Fibroblast of skin of right biceps (primary cell): ENCODE data around the gene EIF5B.

Source experiments
- DNase-seq: peaks from one replicate; pipeline ENCODE4 v3.0.0-alpha.2; 2013

EIF5B gene

GRCh38 chr2:99374747-99375146, 37.6 kb downstream of the EIF5B start:
- DNase-seq = no peak

GRCh38 chr2:99376254-99376864, 39.2 kb downstream of the EIF5B start:
- no peak for DNase-seq

DNA sequence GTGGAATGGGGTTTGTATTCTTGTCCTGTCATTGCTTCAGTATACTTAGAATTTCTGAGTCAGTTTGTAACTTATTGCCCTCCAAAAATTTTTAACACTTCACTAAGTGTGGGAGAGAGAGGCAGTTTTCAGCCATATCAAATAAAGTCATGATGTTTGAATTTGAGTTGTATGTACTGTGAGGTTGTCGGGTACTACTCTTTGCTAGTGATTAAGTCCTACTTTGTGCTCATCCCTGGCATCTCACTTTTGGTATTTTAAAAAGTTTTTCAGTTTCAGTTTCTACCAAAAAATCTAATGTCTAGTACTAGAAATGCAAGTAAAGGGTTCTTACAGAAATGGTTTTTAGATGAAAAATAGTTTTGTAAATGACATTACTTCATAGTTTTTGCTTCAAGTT, 40.7 kb downstream of the EIF5B start:
- no peak for DNase-seq

GRCh38 chr2:99380376-99381010, 43.3 kb downstream of the EIF5B start:
- peak; percentile 16 for DNase-seq

GRCh38 chr2:99382143-99382542, 45.0 kb downstream of the EIF5B start:
- DNase-seq = no peak

- peak; percentile 17 for DNase-seq
Observed at GRCh38 chr2:99386011-99386410, 48.8 kb downstream of the EIF5B start.

DNA sequence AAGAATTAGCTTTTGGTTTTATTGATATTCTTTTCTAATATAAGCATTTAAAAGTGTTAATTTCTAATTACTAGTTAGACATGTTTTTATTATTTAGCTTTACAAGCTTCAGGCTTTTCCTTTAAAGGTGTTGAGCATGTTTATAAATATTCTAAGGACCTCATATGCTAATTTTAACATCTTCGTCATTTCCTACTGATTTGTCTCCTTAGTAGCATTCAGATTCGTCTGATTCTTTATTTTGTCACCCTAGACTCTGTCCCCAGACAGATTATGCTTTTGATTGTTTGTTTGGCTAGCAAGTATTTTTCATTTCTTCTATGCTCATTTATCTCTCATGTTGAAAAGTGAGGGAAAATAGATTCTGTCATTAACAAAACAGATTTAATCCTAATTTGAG, 51.7 kb downstream of the EIF5B start:
- DNase-seq = no peak

DNA sequence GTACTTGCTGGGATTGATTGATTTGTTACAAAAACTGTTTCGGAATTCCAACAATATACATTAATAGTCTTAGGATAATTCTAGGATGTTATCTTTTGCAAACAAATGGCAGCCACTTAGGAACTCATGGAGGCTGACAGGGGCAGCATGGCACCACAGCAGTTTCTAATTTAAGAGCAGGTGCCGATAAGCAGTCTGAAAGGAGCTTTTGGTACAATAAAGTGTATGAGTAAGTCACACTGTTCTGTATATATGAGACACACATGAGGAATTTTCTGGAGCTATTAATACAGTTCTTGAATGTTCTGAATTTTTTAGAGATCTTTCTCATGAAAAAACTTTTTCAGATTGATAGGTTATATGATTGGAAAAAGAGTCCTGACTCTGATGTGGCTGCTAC, 52.2 kb downstream of the EIF5B start:
- peak; percentile 53 for DNase-seq

- no peak for DNase-seq
Observed at GRCh38 chr2:99389946-99390345, 52.8 kb downstream of the EIF5B start.

GRCh38 chr2:99395589-99396130, 58.5 kb downstream of the EIF5B start:
- DNase-seq = no peak

DNA sequence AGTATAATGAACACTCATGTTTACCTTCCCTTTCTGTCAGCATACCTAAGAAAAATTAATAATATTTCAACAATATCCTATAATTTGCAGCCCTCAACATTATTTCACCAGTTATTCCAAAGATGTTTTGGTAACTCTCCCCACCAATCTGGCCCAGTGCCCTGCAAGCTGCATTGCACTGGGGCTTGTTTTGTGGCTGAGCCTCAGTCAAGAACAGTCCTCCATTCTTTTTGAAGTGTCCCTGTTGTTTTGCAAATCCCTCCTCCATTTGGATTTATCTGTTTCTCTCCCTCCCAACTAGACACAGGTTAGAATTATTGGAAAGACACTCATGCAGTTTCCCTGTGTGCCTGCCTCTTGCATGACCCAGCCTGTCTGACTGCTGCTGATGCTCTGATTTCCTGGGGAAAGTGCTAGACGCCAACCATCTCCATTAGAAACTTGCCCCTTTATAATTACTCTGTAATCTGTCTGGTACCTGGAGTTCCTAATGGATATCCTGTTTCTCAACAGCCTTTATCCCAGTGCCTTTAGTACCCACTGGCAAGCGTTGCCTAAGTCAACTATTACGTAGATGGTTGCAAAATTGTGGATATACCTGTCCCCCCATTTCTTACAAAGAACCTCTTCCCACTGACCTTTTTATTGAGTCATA, 60.2 kb downstream of the EIF5B start:
- no peak for DNase-seq

- DNase-seq = no peak
Observed at GRCh38 chr2:99398303-99398702, 61.1 kb downstream of the EIF5B start.

DNA sequence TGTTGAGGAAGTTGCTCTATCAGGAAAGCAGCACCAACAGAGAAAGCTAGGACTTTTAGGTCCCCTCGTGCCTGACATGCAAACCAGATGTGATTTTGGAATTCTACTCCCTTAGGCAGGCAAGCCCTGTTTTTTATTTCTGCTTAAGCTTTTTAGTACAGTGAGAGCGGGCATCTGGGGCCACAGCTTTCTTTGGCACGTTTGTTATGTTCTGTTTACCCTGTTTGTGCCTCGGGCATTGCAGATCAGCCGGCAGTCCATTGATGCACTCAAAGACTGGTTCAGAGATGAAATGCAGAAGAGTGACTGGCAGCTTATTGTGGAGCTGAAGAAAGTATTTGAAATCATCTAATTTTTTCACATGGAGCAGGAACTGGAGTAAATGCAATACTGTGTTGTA, 61.9 kb downstream of the EIF5B start:
- no peak for DNase-seq

GRCh38 chr2:99399795-99400194, 62.6 kb downstream of the EIF5B start:
- no peak for DNase-seq

DNA sequence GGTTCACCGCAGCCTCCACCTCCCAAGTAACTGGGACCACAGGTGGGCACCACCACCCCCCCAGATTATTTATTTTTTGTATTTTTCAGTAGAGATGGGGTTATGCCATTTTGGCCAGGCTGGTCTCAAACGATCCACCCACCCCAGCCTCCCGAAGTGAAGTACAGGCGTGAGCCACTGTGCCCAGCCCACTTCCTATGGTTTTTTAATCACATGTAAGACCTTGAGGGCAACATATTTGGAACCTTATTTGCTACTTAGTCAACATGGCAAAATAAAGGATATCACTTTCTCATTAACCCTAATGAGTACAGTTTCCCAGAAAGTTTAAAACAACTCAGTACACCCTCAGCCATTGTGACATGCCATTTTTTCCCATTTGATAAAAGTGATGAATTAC, 64.7 kb downstream of the EIF5B start:
- DNase-seq = no peak

DNA sequence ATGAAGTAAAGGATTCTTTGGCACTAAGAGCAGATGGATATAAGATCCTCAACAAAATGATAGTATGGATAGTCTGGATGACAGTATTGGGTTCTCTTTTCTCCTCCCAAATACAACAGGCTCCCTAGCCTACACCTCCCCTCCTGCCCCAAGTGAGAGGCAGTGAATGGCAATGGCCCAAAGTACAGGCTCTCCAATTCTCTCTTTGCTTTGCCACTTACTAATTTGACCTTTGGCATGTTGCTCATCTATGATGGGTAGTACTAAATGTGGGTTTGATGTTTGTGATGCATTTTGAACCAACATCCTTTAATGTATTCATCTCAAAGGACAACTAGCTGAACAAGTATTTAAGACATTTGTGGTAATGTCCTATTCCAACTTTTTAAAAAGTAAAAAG, 65.9 kb downstream of the EIF5B start:
- no peak for DNase-seq

DNA sequence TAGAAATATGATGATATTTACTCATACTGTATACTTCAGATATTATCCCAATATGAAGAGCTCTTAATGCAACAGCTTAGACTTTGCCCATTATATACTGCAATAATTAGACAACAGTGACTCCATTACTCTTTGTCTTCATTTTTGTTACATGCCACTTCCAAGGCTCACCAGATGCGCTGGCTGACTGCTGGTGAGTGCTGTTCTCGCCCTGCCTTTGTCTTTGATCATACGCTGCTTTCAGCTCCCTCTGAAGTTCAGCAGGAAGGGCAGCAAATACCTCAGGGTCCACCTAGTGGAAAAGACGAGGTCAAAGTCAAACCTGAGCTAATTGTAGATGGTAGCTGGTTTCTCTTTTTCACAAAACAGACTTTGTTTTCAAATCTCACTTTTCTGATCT, 66.3 kb downstream of the EIF5B start:
- DNase-seq = no peak

DNA sequence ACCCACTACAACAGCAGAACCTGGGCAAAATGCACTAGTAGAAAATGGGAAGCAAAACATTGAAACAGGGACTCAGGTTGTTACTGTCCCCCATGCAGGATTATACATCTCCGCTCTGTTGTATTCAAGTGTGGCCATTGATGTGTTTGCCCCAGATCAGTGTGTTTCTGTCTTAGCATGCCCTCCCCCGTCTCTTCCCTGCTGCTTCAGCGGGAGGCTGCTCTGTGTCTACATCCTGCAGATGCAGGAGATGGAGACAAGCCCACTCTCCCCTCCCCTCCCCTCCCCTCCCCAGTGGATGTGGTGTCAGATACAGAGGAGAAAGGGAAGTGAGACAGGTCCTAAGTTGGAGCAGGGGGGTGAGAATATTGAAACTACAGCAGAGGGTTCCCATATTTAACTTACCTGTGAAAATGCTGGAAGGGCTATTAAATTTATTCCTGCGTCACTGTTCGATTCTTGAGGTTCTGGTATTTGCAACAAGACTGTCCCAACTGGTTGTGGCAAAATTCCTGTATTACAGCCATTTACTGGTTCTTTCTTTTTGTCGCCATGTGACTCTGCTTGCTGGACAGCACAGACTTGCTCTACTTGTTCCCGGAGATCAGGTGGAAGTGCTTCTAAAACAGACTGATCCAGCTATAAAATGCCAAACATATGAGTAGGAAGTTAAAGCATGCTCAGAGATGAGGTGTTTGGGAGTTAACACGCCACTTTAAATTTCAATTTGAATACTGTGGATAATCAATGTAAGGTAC, 67.0 kb downstream of the EIF5B start:
- no peak for DNase-seq

DNA sequence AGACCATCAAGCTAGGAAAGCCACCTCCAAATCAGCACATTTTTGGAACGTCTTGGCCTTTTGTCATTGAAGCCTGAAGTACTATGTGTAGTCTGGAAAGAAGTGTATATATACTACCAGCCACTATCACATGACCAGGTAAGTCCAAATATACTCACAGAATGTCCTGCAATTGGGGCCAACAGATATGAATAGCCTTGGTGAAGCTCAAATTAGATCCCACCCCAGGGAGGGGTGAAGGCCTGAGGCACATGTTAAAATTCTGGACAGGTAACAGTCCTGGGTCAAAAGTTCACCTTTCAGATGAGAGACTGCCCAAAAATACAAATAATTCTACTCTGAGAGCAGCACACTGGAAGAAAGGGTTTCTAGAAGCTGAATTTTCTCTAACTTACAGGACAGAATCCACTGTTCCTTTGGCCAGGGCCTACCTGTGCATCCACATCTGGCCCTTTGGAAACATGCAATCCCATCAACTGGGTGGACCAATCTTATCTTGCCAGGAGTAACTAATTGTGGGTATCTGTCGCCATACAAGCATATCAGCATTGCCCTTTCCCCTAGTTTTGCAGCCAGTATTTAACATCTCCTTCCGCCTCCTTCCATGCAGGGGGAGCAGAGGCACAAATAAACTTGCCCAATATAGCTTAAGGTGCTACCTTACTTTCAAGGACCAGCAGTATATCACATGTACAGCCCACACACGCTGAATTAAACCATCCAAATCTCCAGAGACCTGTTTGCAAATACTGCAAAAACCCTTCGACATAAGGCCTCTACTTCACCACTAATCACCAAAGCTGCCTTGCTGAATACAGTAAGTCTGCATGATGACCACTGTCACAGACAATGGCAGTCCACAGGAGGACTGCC, 67.8 kb downstream of the EIF5B start:
- no peak for DNase-seq

- no peak for DNase-seq
Observed at GRCh38 chr2:99406137-99406536, 68.9 kb downstream of the EIF5B start.

GRCh38 chr2:99410276-99410675, 73.1 kb downstream of the EIF5B start:
- no peak for DNase-seq

- no peak for DNase-seq
Observed at GRCh38 chr2:99414566-99414965, 77.4 kb downstream of the EIF5B start.

- DNase-seq = no peak
Observed at GRCh38 chr2:99417396-99417795, 80.2 kb downstream of the EIF5B start.
